ENCODE measurements around the gene MIA2. TPM values are rescaled to one million over a fixed set of nuclear protein-coding genes. Genes with fewer than 3 reads are reported as not detected.

MIA2 gene
- total and polyA plus RNA-seq, 2 experiments from 2014 or later: 9.5 to 10.9 TPM

DNA sequence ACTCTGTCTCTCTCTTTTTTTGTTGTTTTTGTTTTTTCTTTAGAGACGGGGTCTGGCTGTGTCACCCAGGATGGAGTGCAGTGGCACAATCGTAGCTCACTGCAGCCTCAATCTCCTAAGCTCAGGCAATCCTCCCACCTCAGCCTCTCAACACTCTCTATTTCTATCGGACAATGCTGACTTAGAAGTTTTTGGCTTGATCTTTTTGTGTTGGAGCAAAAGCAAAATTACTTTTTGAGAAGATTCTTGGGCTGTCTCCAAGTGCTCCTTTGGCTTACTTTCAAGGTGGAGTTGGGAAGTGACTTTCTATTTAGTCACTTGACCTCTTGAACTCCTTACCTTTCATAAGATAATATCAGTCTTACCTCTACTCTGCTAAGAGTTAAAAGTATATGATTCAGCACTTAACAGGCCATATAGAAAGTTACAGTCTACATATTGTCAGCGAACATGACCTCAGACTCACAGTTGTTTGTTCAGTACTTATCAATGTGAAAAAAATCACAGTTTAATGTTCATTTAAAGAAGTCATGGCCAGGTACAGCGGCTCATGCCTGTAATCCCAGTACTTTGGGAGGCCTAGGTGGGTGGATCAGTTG, 15.4 kb upstream of the MIA2 start:
- no peak overlapping the region for H3K4me3 Mint-ChIP-seq
- H3K27ac ChIP-seq (ENCODE audit: low read depth): no peak overlapping the region

More for the DNA sequence above, 15.4 kb upstream of the MIA2 start:
- no peaks in the 10 kb centered on the region for H3K4me1 ChIP-seq (ENCODE audit: insufficient read depth)
- no peak for DNase-seq (ENCODE audit: low spot score)
- H3K9me2 ChIP-seq (ENCODE audit: insufficient read depth): no peaks in the 10 kb centered on the region
- TF ChIP-seq ZNF462 (CRISPR knock-in tag; IDR thresholded peaks at IDR 0.05): no peak
- no peak for TF ChIP-seq POLR2AphosphoS5 (IDR thresholded peaks at IDR 0.05; ENCODE audit: low read depth)
- TF ChIP-seq CTCF (conservative IDR thresholded peaks at IDR 0.05; ENCODE audit: low read depth in 2 of 2): no peak
- TF ChIP-seq NANOG (IDR thresholded peaks at IDR 0.05; ENCODE audit: borderline replicate concordance): no peak
- no peak for TF ChIP-seq EZH2phosphoT487 (IDR thresholded peaks at IDR 0.05; ENCODE audit: unreplicated experiment)
- no peak for TF ChIP-seq EZH2 (IDR thresholded peaks at IDR 0.05; ENCODE audit: low read depth, unreplicated experiment)
- TF ChIP-seq CREB1 (CRISPR knock-in tag; IDR thresholded peaks at IDR 0.05; ENCODE audit: low read depth): no peak
- TF ChIP-seq, protein P1, sequence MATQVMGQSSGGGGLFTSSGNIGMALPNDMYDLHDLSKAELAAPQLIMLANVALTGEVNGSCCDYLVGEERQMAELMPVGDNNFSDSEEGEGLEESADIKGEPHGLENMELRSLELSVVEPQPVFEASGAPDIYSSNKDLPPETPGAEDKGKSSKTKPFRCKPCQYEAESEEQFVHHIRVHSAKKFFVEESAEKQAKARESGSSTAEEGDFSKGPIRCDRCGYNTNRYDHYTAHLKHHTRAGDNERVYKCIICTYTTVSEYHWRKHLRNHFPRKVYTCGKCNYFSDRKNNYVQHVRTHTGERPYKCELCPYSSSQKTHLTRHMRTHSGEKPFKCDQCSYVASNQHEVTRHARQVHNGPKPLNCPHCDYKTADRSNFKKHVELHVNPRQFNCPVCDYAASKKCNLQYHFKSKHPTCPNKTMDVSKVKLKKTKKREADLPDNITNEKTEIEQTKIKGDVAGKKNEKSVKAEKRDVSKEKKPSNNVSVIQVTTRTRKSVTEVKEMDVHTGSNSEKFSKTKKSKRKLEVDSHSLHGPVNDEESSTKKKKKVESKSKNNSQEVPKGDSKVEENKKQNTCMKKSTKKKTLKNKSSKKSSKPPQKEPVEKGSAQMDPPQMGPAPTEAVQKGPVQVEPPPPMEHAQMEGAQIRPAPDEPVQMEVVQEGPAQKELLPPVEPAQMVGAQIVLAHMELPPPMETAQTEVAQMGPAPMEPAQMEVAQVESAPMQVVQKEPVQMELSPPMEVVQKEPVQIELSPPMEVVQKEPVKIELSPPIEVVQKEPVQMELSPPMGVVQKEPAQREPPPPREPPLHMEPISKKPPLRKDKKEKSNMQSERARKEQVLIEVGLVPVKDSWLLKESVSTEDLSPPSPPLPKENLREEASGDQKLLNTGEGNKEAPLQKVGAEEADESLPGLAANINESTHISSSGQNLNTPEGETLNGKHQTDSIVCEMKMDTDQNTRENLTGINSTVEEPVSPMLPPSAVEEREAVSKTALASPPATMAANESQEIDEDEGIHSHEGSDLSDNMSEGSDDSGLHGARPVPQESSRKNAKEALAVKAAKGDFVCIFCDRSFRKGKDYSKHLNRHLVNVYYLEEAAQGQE (IDR thresholded peaks at IDR 0.05; ENCODE audit: unreplicated experiment): no peak
- TF ChIP-seq ZNF331 (CRISPR knock-in tag; IDR thresholded peaks at IDR 0.05; ENCODE audit: low read depth): no peak
- TF ChIP-seq, protein P2, sequence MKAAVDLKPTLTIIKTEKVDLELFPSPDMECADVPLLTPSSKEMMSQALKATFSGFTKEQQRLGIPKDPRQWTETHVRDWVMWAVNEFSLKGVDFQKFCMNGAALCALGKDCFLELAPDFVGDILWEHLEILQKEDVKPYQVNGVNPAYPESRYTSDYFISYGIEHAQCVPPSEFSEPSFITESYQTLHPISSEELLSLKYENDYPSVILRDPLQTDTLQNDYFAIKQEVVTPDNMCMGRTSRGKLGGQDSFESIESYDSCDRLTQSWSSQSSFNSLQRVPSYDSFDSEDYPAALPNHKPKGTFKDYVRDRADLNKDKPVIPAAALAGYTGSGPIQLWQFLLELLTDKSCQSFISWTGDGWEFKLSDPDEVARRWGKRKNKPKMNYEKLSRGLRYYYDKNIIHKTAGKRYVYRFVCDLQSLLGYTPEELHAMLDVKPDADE (IDR thresholded peaks at IDR 0.05): no peak
- H3K27me3 ChIP-seq (ENCODE audit: insufficient read depth): no peaks in the 10 kb centered on the region
- Mint-ChIP-seq H3K36me3 (ENCODE audit: low read depth) (no peaks in the 10 kb centered on the region), H3K27ac (no peak overlapping the region), H3K4me1 (peaks cover 7% of the 10 kb centered on the region; the same call in 2 of the 3 replicates), H3K9me3 (no peaks in the 10 kb centered on the region), H3K27me3 (ENCODE audit: insufficient read depth, low read depth, poor library complexity) (peaks cover 1% of the 10 kb centered on the region)
- ATAC-seq: no peak
- H3K79me2 ChIP-seq (replicated peaks; ENCODE audit: insufficient read depth): no peaks in the 10 kb centered on the region
- H4K20me1 ChIP-seq (replicated peaks; ENCODE audit: insufficient read depth): no peaks in the 10 kb centered on the region
- no peak overlapping the region for H3K4me3 ChIP-seq
- no peaks in the 10 kb centered on the region for H3F3A ChIP-seq (replicated peaks; ENCODE audit: low read depth)
- H2AFZ ChIP-seq: peak overlapping the region; percentile 9; the same call in 1 of the 2 replicates
- no peaks in the 10 kb centered on the region for H3K36me3 ChIP-seq (ENCODE audit: insufficient read depth)
- no peak overlapping the region for H3K4me2 ChIP-seq
